K562 (cell line): ENCODE results near the gene BBX. TPM values are rescaled to one million over a fixed set of nuclear protein-coding genes. Genes with fewer than 3 reads are reported as not detected.

Source experiments
- ATAC-seq: fragments of 200-7000 bp; cut with Tn5 transposase; 3 replicates; pipeline ENCODE4 v1.9.1; 2020; ENCODE audit warnings: moderate library complexity
- BruUV-seq: library from RNA; stranded (reverse); fragments of 400-500 nt; replicated peaks from 2 replicates; lab custom pipeline; 2021; lab: Mats Ljungman, UMichigan
- CTCF ChIA-PET: fragments of 300-600 bp; formaldehyde crosslinking; extraction: SDS; loops from one replicate; lab custom pipeline; 2021; ENCODE audit warnings: low intra/inter-chr PET ratio; lab: Yijun Ruan, JAX
- POLR2A ChIA-PET: fragments of 300-600, 350-650 bp; sonication (Branson Sonifier 250); formaldehyde crosslinking; extraction: SDS; loops from one replicate; lab custom pipeline; 2021; ENCODE audit warnings: antibody characterized with exemption, inconsistent platforms; lab: Yijun Ruan, JAX
- DNase-seq, 4 experiments: peaks; one replicate each; pipeline versions ENCODE4 v3.0.0 to v3.0.0-alpha.2; 2011 to 2018; ENCODE audit warnings: low spot score in 3 of 4, mixed read lengths in 3 of 4; ENCODE audit errors: extremely low read depth in 1 of 4
- FAIRE-seq: peaks from 2 replicates; lab custom pipeline; 2011; peaks lifted over from hg19 to GRCh38; lab: Jason Lieb, UNC
- H2AFZ ChIP-seq: 2 replicates; pipeline ENCODE4 v1.6.0; 2011; ENCODE audit warnings: low read depth, low read length, control low read depth, inconsistent platforms
- H3K27ac ChIP-seq: fragments of 200-600 bp; 3 replicates; pipeline ENCODE4 v1.8.0; 2011; ENCODE audit warnings: low read depth, mild to moderate bottlenecking, control low read depth, inconsistent platforms, low read length, moderate library complexity, mixed read lengths; ENCODE audit errors: extremely low read depth
- H3K27me3 ChIP-seq, 2 experiments: fragments of 300-600 bp in 1 of 2; 2 replicates in 1 of 2; 3 replicates in 1 of 2; pipeline versions ENCODE4 v1.6.0 to v1.8.0; 2011; ENCODE audit warnings: inconsistent platforms in 2 of 2, low read length in 2 of 2, mild to moderate bottlenecking in 1 of 2, mixed read lengths in 1 of 2, moderate library complexity in 1 of 2; ENCODE audit not compliant: control insufficient read depth in 2 of 2, insufficient read depth in 2 of 2
- H3K36me3 ChIP-seq: fragments of 300-600 bp; 3 replicates; pipeline ENCODE4 v1.8.0; 2011; ENCODE audit warnings: mild to moderate bottlenecking, low read length, inconsistent platforms; ENCODE audit not compliant: control insufficient read depth, insufficient read depth
- H3K4me1 ChIP-seq, 2 experiments: fragments of 200-600 bp in 1 of 2; replicated peaks in 1 of 2; 2 replicates in 1 of 2; 3 replicates in 1 of 2; pipeline versions ENCODE4 v1.5.1 to v1.8.0; 2011; ENCODE audit warnings: inconsistent platforms in 2 of 2, low read length in 2 of 2, mild to moderate bottlenecking in 1 of 2, mixed read lengths in 1 of 2, moderate library complexity in 1 of 2; ENCODE audit not compliant: control insufficient read depth in 2 of 2, insufficient read depth in 2 of 2
- H3K4me2 ChIP-seq: 2 replicates; pipeline ENCODE4 v1.6.1; 2011; ENCODE audit warnings: low read length, control low read depth, inconsistent platforms, mixed read lengths; ENCODE audit not compliant: insufficient read depth
- H3K4me3 ChIP-seq: fragments of 200-600 bp; sonication (generic), shearing (Covaris generic); 2 replicates; pipeline ENCODE4 v1.5.1; 2016; ENCODE audit warnings: control low read depth, inconsistent platforms
- H3K79me2 ChIP-seq: fragments of 200-600 bp; 3 replicates; pipeline ENCODE4 v1.8.0; 2011; ENCODE audit warnings: low read length, inconsistent platforms; ENCODE audit not compliant: control insufficient read depth, insufficient read depth
- H3K9ac ChIP-seq, 2 experiments: 2 replicates each; pipeline versions ENCODE4 v1.6.0 to v1.6.1; 2011; ENCODE audit warnings: low read depth in 2 of 2, low read length in 2 of 2, control low read depth in 1 of 2, inconsistent platforms in 1 of 2, mild to moderate bottlenecking in 1 of 2, mixed read lengths in 1 of 2; ENCODE audit not compliant: insufficient read depth in 1 of 2
- H3K9me1 ChIP-seq: one replicate; pipeline ENCODE4 v1.6.0; 2011; ENCODE audit warnings: inconsistent platforms, mild to moderate bottlenecking, low read length, moderate library complexity; ENCODE audit not compliant: control insufficient read depth, insufficient read depth
- H3K9me3 ChIP-seq: replicated peaks from 2 replicates; pipeline ENCODE4 v1.5.1; 2011; ENCODE audit warnings: low read depth, low read length, inconsistent platforms; ENCODE audit not compliant: control insufficient read depth, insufficient read depth
- H4K20me1 ChIP-seq: replicated peaks from 2 replicates; pipeline ENCODE4 v1.6.1; 2011; ENCODE audit warnings: low read length, inconsistent platforms, mixed read lengths; ENCODE audit not compliant: control insufficient read depth, insufficient read depth
- CBX1 ChIP-seq: sonication (generic); IDR thresholded peaks from 2 replicates; pipeline ENCODE4 v1.6.1; 2016; ENCODE audit warnings: antibody characterized with exemption, low read depth, mild to moderate bottlenecking
- CXXC5 ChIP-seq: fragments of 250-450 bp; sonication (Bioruptor Pico); IDR thresholded peaks from 2 replicates; pipeline ENCODE4 v1.8.0; 2022; ENCODE audit warnings: inconsistent platforms, mild to moderate bottlenecking, moderate library complexity
- E2F3 ChIP-seq: fragments of 250-450 bp; sonication (Bioruptor Pico); IDR thresholded peaks from 2 replicates; pipeline ENCODE4 v1.4.0; 2020; ENCODE audit warnings: mild to moderate bottlenecking
- HNRNPL ChIP-seq: fragments of 200-400 bp; formaldehyde crosslinking; IDR thresholded peaks from 2 replicates; pipeline ENCODE4 v1.6.1; 2017; ENCODE audit warnings: low read depth, mild to moderate bottlenecking, low read length
- KLF1 ChIP-seq: fragments of 450-650 bp; IDR thresholded peaks from 2 replicates; pipeline ENCODE4 v1.6.1; 2016; ENCODE audit warnings: missing genetic modification characterization, missing compliant biosample characterization
- KLF16 ChIP-seq: IDR thresholded peaks from 2 replicates; pipeline ENCODE4 v1.6.1; 2016; ENCODE audit warnings: antibody characterized with exemption
- PTRF ChIP-seq: fragments of 450-650 bp; IDR thresholded peaks from 2 replicates; pipeline ENCODE4 v1.6.1; 2016; ENCODE audit warnings: mild to moderate bottlenecking, missing genetic modification characterization, missing compliant biosample characterization
- RB1 ChIP-seq: fragments of 450-650 bp; IDR thresholded peaks from 2 replicates; pipeline ENCODE4 v1.6.1; 2017; ENCODE audit warnings: low read depth, mild to moderate bottlenecking
- REST ChIP-seq, 2 experiments: fragments of 450-650 bp; formaldehyde crosslinking in 1 of 2; IDR thresholded peaks; 2 replicates each; pipeline versions ENCODE4 v1.4.0 to v1.6.1; 2014 to 2020; ENCODE audit warnings: mild to moderate bottlenecking in 2 of 2, borderline replicate concordance in 1 of 2, low read depth in 1 of 2
- SNIP1 ChIP-seq: fragments of 450-650 bp; IDR thresholded peaks from 2 replicates; pipeline ENCODE4 v1.7.1; 2017; ENCODE audit warnings: low read depth, mild to moderate bottlenecking
- TCFL5 ChIP-seq: fragments of 250-450 bp; sonication (Bioruptor Pico); conservative IDR thresholded peaks from 2 replicates; pipeline ENCODE4 v1.6.1; 2021; ENCODE audit warnings: mild to moderate bottlenecking, moderate library complexity, matching md5 sums
- ZBTB9 ChIP-seq: fragments of 450-650 bp; formaldehyde crosslinking; IDR thresholded peaks from 2 replicates; pipeline ENCODE4 v1.4.0; 2020; ENCODE audit warnings: mild to moderate bottlenecking, moderate library complexity
- ZNF263 ChIP-seq: sonication (generic); formaldehyde crosslinking; IDR thresholded peaks from 2 replicates; pipeline ENCODE4 v1.8.0; 2022; ENCODE audit warnings: mild to moderate bottlenecking, missing genetic modification reagents, borderline replicate concordance
- WGBS: fragments of 100-300 bp; shearing (Covaris generic); methylation state at CpG from one replicate; pipeline ENCODE4 v1.1.6; 2016; ENCODE audit warnings: low coverage, mixed read lengths; ENCODE audit not compliant: insufficient coverage; ENCODE audit errors: missing lambda C conversion rate; 5-methylcytosine and 5-hydroxymethylcytosine counted together
- in situ Hi-C: fragments of 300-500 bp; cut with MboI; formaldehyde crosslinking; loops from 4 replicates; pipeline ENCODE4 v1.15.0; 2018; ENCODE audit warnings: inconsistent platforms, mixed read lengths
- intact Hi-C: fragments of 100-400 bp; cut with micrococcal nuclease; formaldehyde crosslinking; loops from 2 replicates; pipeline ENCODE4 v1.14.2; 2022
- polyA plus RNA-seq, 8 experiments: library from polyadenylated mRNA; depleted of rRNA in 4 of 8; stranded (reverse) in 5 of 8; unstranded in 3 of 8; fragments of >200 nt; fragmentation: Nextera tagmentation in 2 of 8; fragmentation: Illumina TruSeq in 1 of 8; extraction: Ambion mirVana in 2 of 8; extraction: Trizol in 1 of 8; gene quantifications; 2 replicates each; pipeline versions ENCODE4 v1.2.1 to v1.2.3, GENCODE V29; 2011 to 2014; ENCODE audit warnings: inconsistent platforms in 1 of 8, missing spikeins in 1 of 8
- total RNA-seq, 7 experiments: library from RNA; depleted of rRNA in 6 of 7; stranded (reverse); fragments of >200 nt in 6 of 7; fragmentation: Illumina TruSeq in 2 of 7; extraction: Trizol in 2 of 7; gene quantifications; 2 replicates each; pipeline versions ENCODE4 v1.2.1 to v1.2.3, GENCODE V29; 2011 to 2021; ENCODE audit warnings: low replicate concordance in 1 of 7

Gene BBX
- total and polyA plus RNA-seq, 9 of the 15 experiments (the other 6 are each of a cell fraction or from before 2014, with no cell fraction given): 4.9 to 19.5 (median 11.8) TPM

DNA sequence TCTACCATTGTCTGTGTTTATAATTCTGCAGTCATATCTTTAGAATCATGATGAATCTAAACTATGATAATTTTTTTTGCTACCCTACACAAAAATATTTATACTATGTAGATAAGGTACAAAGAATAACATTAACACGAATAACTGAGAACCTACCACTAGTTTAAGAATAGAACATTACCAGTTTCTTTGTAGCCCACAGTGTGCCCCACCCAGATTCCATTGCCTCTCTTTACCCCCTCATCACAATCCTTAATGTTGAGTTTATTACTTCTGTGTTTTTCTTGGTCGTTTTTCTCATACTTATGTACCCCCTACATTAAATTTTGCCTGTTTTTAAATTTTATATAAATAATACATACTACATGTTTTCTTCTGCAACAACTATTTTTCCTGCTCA is 140.5 kb downstream of the BBX start (continued):
- TF ChIP-seq KLF1 (tag): no peak
- TF ChIP-seq SNIP1: no peak
- TF ChIP-seq HNRNPL: no peak
- TF ChIP-seq CBX1: no peak

- CTCF ChIA-PET: interaction anchor here (0.6 kb wide), 1 partner anchor 173 kb away, joined by 3 read pairs; no protein-coding TSS in a partner anchor
- Histone ChIP-seq H3K79me2 (no peaks in the 10 kb centered on the region; the same call in 2 of the 3 replicates), H3K4me1 (no peaks in the 10 kb centered on the region), H3K4me2 (no peak overlapping the region), H4K20me1 (no peaks in the 10 kb centered on the region), H3K27me3 (no peaks in the 10 kb centered on the region), H3K4me3 (no peak overlapping the region), H3K9ac (no peak overlapping the region), H3K27ac (no peak overlapping the region), H2AFZ (no peak overlapping the region), H3K36me3 (no peaks in the 10 kb centered on the region), H3K9me3 (no peaks in the 10 kb centered on the region), H3K9me1 (no peaks in the 10 kb centered on the region)
- POLR2A ChIA-PET: interaction anchor here (0.6 kb wide), 1 partner anchor 11 kb away, joined by 4 read pairs; no protein-coding TSS in a partner anchor
- no TSS peak for BruUV-seq
- FAIRE-seq (no peak), DNase-seq (no peak), ATAC-seq (no peak)
- in situ Hi-C loops (no loop called here), intact Hi-C loops (loop anchor here (10.0 kb wide), 1 partner anchor 90 kb away; no protein-coding TSS in a partner anchor)
- WGBS: 57% methylated on average over 2 of the region's 2 CpGs
- TF ChIP-seq KLF16 (no peak), REST (IDR thresholded peaks at IDR 0.05; ENCODE audit: borderline replicate concordance) (no peak), REST (CRISPR knock-in tag; IDR thresholded peaks at IDR 0.05; ENCODE audit: low read depth) (no peak), ZNF263 (CRISPR knock-in tag) (no peak), E2F3 (CRISPR knock-in tag) (no peak), RB1 (no peak), CXXC5 (CRISPR knock-in tag) (no peak), ZBTB9 (no peak), PTRF (tag) (no peak), TCFL5 (CRISPR knock-in tag) (no peak)
Measured at GRCh38 chr3:107664614-107665013, 141.9 kb downstream of the BBX start.
